Endodermal cell (in vitro differentiated cells): Measurements from ENCODE around the gene HTR1D. TPM values are rescaled to one million over a fixed set of nuclear protein-coding genes. Genes with fewer than 3 reads are reported as not detected.

Experiments
- DNase-seq: peaks from one replicate; pipeline ENCODE4 v3.0.0-alpha.2; 2017
- H3K27ac ChIP-seq: 2 replicates; pipeline ENCODE4 v1.5.1; 2013; ENCODE audit warnings: mild to moderate bottlenecking, low read depth, low read length, moderate library complexity
- H3K27me3 ChIP-seq: 2 replicates; pipeline ENCODE4 v1.6.1; 2013; ENCODE audit warnings: mild to moderate bottlenecking, low read length, moderate library complexity; ENCODE audit not compliant: insufficient read depth, control insufficient read depth, poor library complexity, severe bottlenecking
- H3K36me3 ChIP-seq: 2 replicates; pipeline ENCODE4 v1.7.0; 2013; ENCODE audit warnings: mild to moderate bottlenecking, low read length, moderate library complexity; ENCODE audit not compliant: control insufficient read depth, insufficient read depth
- H3K4me1 ChIP-seq: one replicate; pipeline ENCODE4 v1.7.0; 2013; ENCODE audit warnings: low read length; ENCODE audit not compliant: control insufficient read depth, insufficient read depth
- H3K4me3 ChIP-seq: 2 replicates; pipeline ENCODE4 v1.5.1; 2013; ENCODE audit warnings: mild to moderate bottlenecking, low read length, moderate library complexity
- H3K9ac ChIP-seq: 2 replicates; pipeline ENCODE4 v1.6.1; 2013; ENCODE audit warnings: mild to moderate bottlenecking, low read length, moderate library complexity; ENCODE audit not compliant: poor library complexity, severe bottlenecking; ENCODE audit errors: extremely low read depth
- H3K9me3 ChIP-seq: 2 replicates; pipeline ENCODE4 v1.6.1; 2013; ENCODE audit warnings: mild to moderate bottlenecking, low read length, moderate library complexity; ENCODE audit not compliant: control insufficient read depth
- H3K27ac Mint-ChIP-seq: 2 replicates; pipeline ENCODE4 v1.8.0; 2020; ENCODE audit warnings: mixed read lengths
- H3K27me3 Mint-ChIP-seq: 2 replicates; pipeline ENCODE4 v1.8.0; 2021; ENCODE audit warnings: mild to moderate bottlenecking, mixed read lengths; ENCODE audit not compliant: insufficient read depth
- H3K36me3 Mint-ChIP-seq: 2 replicates; pipeline ENCODE4 v1.8.0; 2020; ENCODE audit warnings: low read depth, mixed read lengths
- H3K4me1 Mint-ChIP-seq: 2 replicates; pipeline ENCODE4 v1.8.0; 2020; ENCODE audit warnings: mixed read lengths
- H3K4me3 Mint-ChIP-seq: 2 replicates; pipeline ENCODE4 v1.8.0; 2020; ENCODE audit warnings: mild to moderate bottlenecking, moderate library complexity, mixed read lengths
- H3K9me3 Mint-ChIP-seq: 2 replicates; pipeline ENCODE4 v1.8.0; 2020; ENCODE audit warnings: mild to moderate bottlenecking, mixed read lengths
- CTCF ChIP-seq: fragments of 200-600 bp; sonication (generic); conservative IDR thresholded peaks from 2 replicates; pipeline ENCODE4 v1.5.0; 2021; ENCODE audit warnings: antibody characterized with exemption, mild to moderate bottlenecking
- WGBS, 2 experiments: methylation state at CpG; one replicate each; pipeline versions ENCODE4 v1.1.5 to v1.1.7; 2013; ENCODE audit warnings: missing lambda C conversion rate in 2 of 2, mixed read lengths in 1 of 2; ENCODE audit not compliant: insufficient coverage in 1 of 2, insufficient read length in 1 of 2; 5-methylcytosine and 5-hydroxymethylcytosine counted together
- total RNA-seq, 2 donors: library from RNA; stranded (reverse); fragmentation: NEBNext Ultra II Directional in 1 of 2; extraction: Animal tissue kit (Norgen Biotek cat#: 25700) in 1 of 2; gene quantifications; 2 replicates in 1 of 2; 3 replicates in 1 of 2; pipeline ENCODE4 v1.2.1, GENCODE V29; 2021

Gene HTR1D
- total RNA-seq, 2 donors from 2014 or later, result 2.9 to 4.1 TPM

DNA sequence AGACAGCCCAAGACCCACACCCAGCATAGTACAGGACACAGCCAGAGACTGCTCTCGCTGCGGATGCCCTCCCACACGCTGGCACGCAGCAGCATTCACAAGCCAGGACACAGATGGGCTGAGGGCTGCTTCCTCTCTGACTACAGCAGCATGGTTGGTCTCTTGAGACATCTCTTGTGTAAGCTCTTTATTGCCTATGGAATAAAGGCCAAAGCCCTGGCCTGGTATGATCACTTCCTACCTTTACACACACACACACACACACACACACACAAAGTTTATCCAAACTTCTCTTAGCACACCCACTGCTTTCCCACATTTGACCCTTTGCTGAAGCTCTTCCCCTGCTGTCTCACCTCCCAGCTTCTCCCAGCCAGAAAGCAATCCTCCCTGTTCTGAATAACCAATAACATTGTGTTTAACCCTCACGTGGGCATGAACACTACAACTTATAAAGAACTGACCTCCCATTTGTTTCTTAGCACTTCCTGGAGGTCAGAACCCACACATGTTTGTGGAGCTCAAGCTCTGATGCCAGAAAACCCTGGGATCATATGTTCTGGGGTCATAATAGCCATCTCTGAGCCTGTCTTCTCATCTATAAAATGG, 47.5 kb downstream of the HTR1D start:
- Histone ChIP-seq H3K9me3 (no peaks in the 10 kb centered on the region), H3K4me3 (no peak overlapping the region), H3K4me1 (no peaks in the 10 kb centered on the region), H3K36me3 (peaks cover 4% of the 10 kb centered on the region), H3K27me3 (no peaks in the 10 kb centered on the region), H3K9ac (no peak overlapping the region), H3K27ac (no peak overlapping the region)
- H3K4me1 Mint-ChIP-seq, result peaks cover 10% of the 10 kb centered on the region
- no peak overlapping the region for H3K27ac Mint-ChIP-seq
- no peaks in the 10 kb centered on the region for H3K9me3 Mint-ChIP-seq
- WGBS, 2 experiments, result 84 to 87% methylated on average over 5 of the region's 5 CpGs
- peaks cover 2% of the 10 kb centered on the region for H3K36me3 Mint-ChIP-seq
- TF ChIP-seq CTCF, result no peak
- peak; percentile 70 for DNase-seq
- peaks cover 15% of the 10 kb centered on the region for H3K27me3 Mint-ChIP-seq
- H3K4me3 Mint-ChIP-seq, result peak overlapping the region; percentile 92

DNA sequence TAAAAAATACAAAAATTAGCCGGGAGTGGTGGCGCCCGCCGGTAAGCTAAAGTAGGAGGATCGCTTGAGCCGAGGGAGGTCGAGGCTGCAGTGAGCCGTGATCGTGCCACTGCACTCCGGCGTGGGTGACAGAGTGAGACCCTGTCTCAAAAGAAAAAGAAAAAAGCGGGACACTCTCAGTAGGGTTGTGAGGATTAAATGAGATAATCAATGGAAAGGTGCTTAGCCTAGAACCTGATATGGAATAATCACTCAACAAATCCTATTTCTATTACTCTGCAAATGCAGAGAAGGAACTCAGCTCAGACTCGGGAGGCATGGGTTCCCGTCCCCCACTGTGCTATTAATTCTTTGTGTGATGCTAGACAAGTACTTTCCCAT, 48.1 kb downstream of the HTR1D start:
- H3K36me3 Mint-ChIP-seq, result peaks cover 2% of the 10 kb centered on the region
- Histone ChIP-seq H3K9me3 (no peaks in the 10 kb centered on the region), H3K36me3 (peaks cover 8% of the 10 kb centered on the region), H3K9ac (no peak overlapping the region), H3K4me1 (no peaks in the 10 kb centered on the region), H3K4me3 (no peak overlapping the region), H3K27ac (no peak overlapping the region), H3K27me3 (no peaks in the 10 kb centered on the region)
- peaks cover 9% of the 10 kb centered on the region for H3K27me3 Mint-ChIP-seq
- peak overlapping the region; percentile 92 for H3K4me3 Mint-ChIP-seq
- DNase-seq, result no peak
- H3K4me1 Mint-ChIP-seq, result peaks cover 10% of the 10 kb centered on the region
- TF ChIP-seq CTCF, result no peak
- peak overlapping the region; percentile 96 for H3K27ac Mint-ChIP-seq
- no peaks in the 10 kb centered on the region for H3K9me3 Mint-ChIP-seq
- WGBS, 2 experiments, result 87 to 92% methylated on average over 11 to 14 of the region's 14 CpGs

GRCh38 chr1:23168445-23169194, 48.7 kb downstream of the HTR1D start, which contains the start of gene LUZP1:
Gene LUZP1 (minus strand): TSS chr1:23168856.
- H3K36me3 ChIP-seq, result peaks cover 8% of the 10 kb centered on the region
- no peaks in the 10 kb centered on the region for H3K4me1 ChIP-seq
- 14 to 64% methylated on average over 12 to 56 of the region's 56 CpGs for WGBS, 2 experiments
- no peaks in the 10 kb centered on the region for H3K27me3 ChIP-seq
- peak within 1 kb of the TSS; percentile 95 for H3K4me3 ChIP-seq
- no peak for TF ChIP-seq CTCF
- Mint-ChIP-seq H3K27ac (peak within 1 kb of the TSS; percentile 96), H3K9me3 (no peaks in the 10 kb centered on the region), H3K27me3 (peaks cover 7% of the 10 kb centered on the region), H3K4me3 (peak within 1 kb of the TSS; percentile 92), H3K36me3 (peaks cover 2% of the 10 kb centered on the region), H3K4me1 (peaks cover 10% of the 10 kb centered on the region)
- DNase-seq, result peak; percentile 96
- H3K9me3 ChIP-seq, result no peaks in the 10 kb centered on the region
- peak within 1 kb of the TSS; percentile 94 for H3K9ac ChIP-seq
- H3K27ac ChIP-seq, result peak within 1 kb of the TSS; percentile 95
